ENCODE measurements around the gene SLC22A23.

Gene SLC22A23

GRCh38 chr6:3406362-3406821, 50.5 kb downstream of the SLC22A23 start:
- Histone ChIP-seq H3K36me3 (ENCODE audit: control insufficient read depth, low read depth, low read length) (no peaks in the 10 kb centered on the region), H3K4me1 (ENCODE audit: control insufficient read depth, low read depth, low read length) (peaks cover 42% of the 10 kb centered on the region), H3K9me3 (ENCODE audit: control insufficient read depth, low read depth, low read length) (no peaks in the 10 kb centered on the region), H3K9ac (ENCODE audit: low read length) (no peak overlapping the region), H3K27ac (ENCODE audit: low read length) (no peak overlapping the region), H3K4me3 (ENCODE audit: low read length) (no peak overlapping the region), H3K27me3 (ENCODE audit: control insufficient read depth, insufficient read depth, low read length) (no peaks in the 10 kb centered on the region)

GRCh38 chr6:3405679-3406078, 51.2 kb downstream of the SLC22A23 start:
- Histone ChIP-seq H3K36me3 (ENCODE audit: control insufficient read depth, low read depth, low read length) (no peaks in the 10 kb centered on the region), H3K9me3 (ENCODE audit: control insufficient read depth, low read depth, low read length) (no peaks in the 10 kb centered on the region), H3K4me3 (ENCODE audit: low read length) (no peak overlapping the region), H3K9ac (ENCODE audit: low read length) (no peak overlapping the region), H3K4me1 (ENCODE audit: control insufficient read depth, low read depth, low read length) (peaks cover 36% of the 10 kb centered on the region), H3K27ac (ENCODE audit: low read length) (no peak overlapping the region), H3K27me3 (ENCODE audit: control insufficient read depth, insufficient read depth, low read length) (no peaks in the 10 kb centered on the region)

DNA sequence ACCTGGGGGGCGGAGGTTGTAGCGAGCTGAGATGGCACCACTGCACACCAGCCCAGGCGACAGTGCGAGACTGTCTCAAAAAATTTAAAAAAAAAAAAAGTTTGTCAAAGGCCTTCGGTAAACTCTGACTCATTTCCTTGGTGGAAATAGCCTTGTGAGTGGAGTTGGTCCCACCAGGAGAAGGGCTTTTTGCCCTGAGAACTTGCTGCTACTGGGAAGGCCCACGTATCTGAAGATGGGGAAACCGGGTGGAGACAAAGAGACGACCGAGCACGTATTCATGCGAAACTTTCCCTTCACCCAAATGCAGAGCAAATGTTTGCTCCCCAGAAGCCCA, 51.7 kb downstream of the SLC22A23 start:
- no peaks in the 10 kb centered on the region for H3K27me3 ChIP-seq (ENCODE audit: control insufficient read depth, insufficient read depth, low read length)
- no peaks in the 10 kb centered on the region for H3K36me3 ChIP-seq (ENCODE audit: control insufficient read depth, low read depth, low read length)
- no peak overlapping the region for H3K4me3 ChIP-seq (ENCODE audit: low read length)
- peaks cover 30% of the 10 kb centered on the region for H3K4me1 ChIP-seq (ENCODE audit: control insufficient read depth, low read depth, low read length)
- H3K9me3 ChIP-seq (ENCODE audit: control insufficient read depth, low read depth, low read length): no peaks in the 10 kb centered on the region
- H3K27ac ChIP-seq (ENCODE audit: low read length): no peak overlapping the region
- H3K9ac ChIP-seq (ENCODE audit: low read length): no peak overlapping the region

- Histone ChIP-seq H3K9me3 (ENCODE audit: control insufficient read depth, low read depth, low read length) (no peaks in the 10 kb centered on the region), H3K27me3 (ENCODE audit: control insufficient read depth, insufficient read depth, low read length) (no peaks in the 10 kb centered on the region), H3K4me1 (ENCODE audit: control insufficient read depth, low read depth, low read length) (peaks cover 15% of the 10 kb centered on the region), H3K27ac (ENCODE audit: low read length) (no peak overlapping the region), H3K9ac (ENCODE audit: low read length) (no peak overlapping the region), H3K36me3 (ENCODE audit: control insufficient read depth, low read depth, low read length) (no peaks in the 10 kb centered on the region), H3K4me3 (ENCODE audit: low read length) (no peak overlapping the region)
Observed at GRCh38 chr6:3403238-3404173, 53.3 kb downstream of the SLC22A23 start.

- Histone ChIP-seq H3K27ac (ENCODE audit: low read length) (no peak overlapping the region), H3K4me1 (ENCODE audit: control insufficient read depth, low read depth, low read length) (peaks cover 14% of the 10 kb centered on the region), H3K9me3 (ENCODE audit: control insufficient read depth, low read depth, low read length) (no peaks in the 10 kb centered on the region), H3K4me3 (ENCODE audit: low read length) (no peak overlapping the region), H3K27me3 (ENCODE audit: control insufficient read depth, insufficient read depth, low read length) (no peaks in the 10 kb centered on the region), H3K9ac (ENCODE audit: low read length) (no peak overlapping the region), H3K36me3 (ENCODE audit: control insufficient read depth, low read depth, low read length) (no peaks in the 10 kb centered on the region)
Observed at GRCh38 chr6:3402310-3403237, 54.3 kb downstream of the SLC22A23 start.

DNA sequence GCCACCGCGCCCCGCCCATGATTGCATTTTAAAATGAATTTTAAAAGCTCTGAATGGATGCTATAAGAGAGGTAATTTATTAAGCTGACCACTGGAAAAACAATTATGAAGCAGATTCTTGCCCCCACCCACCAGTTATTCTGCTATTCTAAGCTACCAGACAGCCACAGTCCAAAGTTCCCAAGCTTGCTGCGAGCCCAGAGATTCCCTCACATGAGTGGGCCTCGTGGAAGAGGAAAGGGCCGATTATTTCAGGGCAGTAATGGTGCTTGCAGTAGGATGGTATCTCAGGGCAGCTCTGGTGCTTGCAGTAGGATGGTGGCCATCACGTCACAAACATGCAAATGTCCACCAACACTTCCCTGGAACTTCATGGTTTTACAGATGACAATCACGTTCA, 56.7 kb downstream of the SLC22A23 start:
- no peak overlapping the region for H3K27ac ChIP-seq (ENCODE audit: low read length)

GRCh38 chr6:3398755-3399696, 57.8 kb downstream of the SLC22A23 start:
- Histone ChIP-seq H3K27me3 (ENCODE audit: control insufficient read depth, insufficient read depth, low read length) (no peaks in the 10 kb centered on the region), H3K9ac (ENCODE audit: low read length) (no peak overlapping the region), H3K27ac (ENCODE audit: low read length) (no peak overlapping the region), H3K9me3 (ENCODE audit: control insufficient read depth, low read depth, low read length) (no peaks in the 10 kb centered on the region), H3K4me3 (ENCODE audit: low read length) (no peak overlapping the region), H3K36me3 (ENCODE audit: control insufficient read depth, low read depth, low read length) (no peaks in the 10 kb centered on the region), H3K4me1 (ENCODE audit: control insufficient read depth, low read depth, low read length) (peaks cover 21% of the 10 kb centered on the region)

More for the DNA sequence above, 56.7 kb downstream of the SLC22A23 start:
- H3K36me3 ChIP-seq (ENCODE audit: control insufficient read depth, low read depth, low read length): no peaks in the 10 kb centered on the region
- H3K4me1 ChIP-seq (ENCODE audit: control insufficient read depth, low read depth, low read length): peaks cover 14% of the 10 kb centered on the region
- no peak overlapping the region for H3K9ac ChIP-seq (ENCODE audit: low read length)
- H3K27me3 ChIP-seq (ENCODE audit: control insufficient read depth, insufficient read depth, low read length): no peaks in the 10 kb centered on the region
- H3K9me3 ChIP-seq (ENCODE audit: control insufficient read depth, low read depth, low read length): no peaks in the 10 kb centered on the region
- H3K4me3 ChIP-seq (ENCODE audit: low read length): no peak overlapping the region

DNA sequence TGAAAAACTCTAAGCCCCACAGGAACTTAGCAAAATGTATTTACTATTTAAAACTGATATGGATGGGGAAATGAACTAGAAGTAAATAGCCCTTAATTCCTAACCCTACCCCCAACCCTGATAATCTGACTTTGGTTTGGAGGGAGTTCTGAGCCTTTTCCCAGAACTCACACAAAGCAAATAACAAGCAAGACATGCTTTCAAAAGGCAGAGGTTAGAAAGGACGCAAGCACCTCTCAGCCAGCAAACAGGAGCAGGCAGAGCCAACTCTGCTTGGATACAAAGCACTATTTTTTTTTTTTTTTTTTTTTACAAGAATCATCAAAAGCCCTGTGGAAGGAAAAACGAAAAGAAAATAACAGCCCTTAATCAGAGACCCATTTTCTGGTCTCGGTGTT, 58.7 kb downstream of the SLC22A23 start:
- Histone ChIP-seq H3K27ac (ENCODE audit: low read length) (no peak overlapping the region), H3K4me1 (ENCODE audit: control insufficient read depth, low read depth, low read length) (peaks cover 17% of the 10 kb centered on the region), H3K36me3 (ENCODE audit: control insufficient read depth, low read depth, low read length) (no peaks in the 10 kb centered on the region), H3K9me3 (ENCODE audit: control insufficient read depth, low read depth, low read length) (no peaks in the 10 kb centered on the region), H3K27me3 (ENCODE audit: control insufficient read depth, insufficient read depth, low read length) (no peaks in the 10 kb centered on the region), H3K4me3 (ENCODE audit: low read length) (no peak overlapping the region), H3K9ac (ENCODE audit: low read length) (no peak overlapping the region)

GRCh38 chr6:3397229-3398164, 59.4 kb downstream of the SLC22A23 start:
- Histone ChIP-seq H3K4me1 (ENCODE audit: control insufficient read depth, low read depth, low read length) (peaks cover 12% of the 10 kb centered on the region), H3K4me3 (ENCODE audit: low read length) (no peak overlapping the region), H3K27ac (ENCODE audit: low read length) (no peak overlapping the region), H3K27me3 (ENCODE audit: control insufficient read depth, insufficient read depth, low read length) (no peaks in the 10 kb centered on the region), H3K9ac (ENCODE audit: low read length) (no peak overlapping the region), H3K36me3 (ENCODE audit: control insufficient read depth, low read depth, low read length) (no peaks in the 10 kb centered on the region), H3K9me3 (ENCODE audit: control insufficient read depth, low read depth, low read length) (no peaks in the 10 kb centered on the region)

DNA sequence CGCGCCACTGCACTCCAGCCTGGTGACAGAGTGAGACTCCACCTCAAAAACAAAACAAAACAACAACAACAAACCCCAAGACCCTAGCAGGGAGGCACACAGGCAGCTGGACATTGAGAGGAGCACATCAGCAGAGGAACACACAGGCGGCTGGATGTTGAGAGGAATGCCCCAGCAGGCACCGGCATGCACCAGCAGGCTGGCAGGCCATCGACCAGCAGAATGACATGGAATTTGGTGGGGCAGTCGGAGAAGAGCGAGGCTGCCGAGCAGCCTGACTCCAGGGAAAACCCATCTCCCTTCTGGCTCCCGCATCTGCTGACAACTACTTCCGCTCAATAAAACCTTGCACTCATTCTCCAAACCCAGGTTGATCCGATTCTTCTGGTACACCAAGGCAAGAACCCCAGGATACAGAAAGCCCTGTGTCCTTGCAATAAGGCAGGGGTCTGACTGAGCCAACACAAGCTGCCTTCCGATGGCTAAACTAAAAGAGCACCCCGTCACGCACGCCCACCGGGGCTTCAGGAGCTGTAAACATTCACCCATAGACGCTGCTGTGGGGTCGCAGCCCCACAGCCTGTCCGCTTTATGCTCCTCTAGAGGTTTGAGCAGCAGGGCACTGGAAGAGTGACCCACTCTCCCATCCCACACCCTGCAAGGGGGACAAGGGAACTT, 60.2 kb downstream of the SLC22A23 start:
- Histone ChIP-seq H3K9ac (ENCODE audit: low read length) (no peak overlapping the region), H3K4me1 (ENCODE audit: control insufficient read depth, low read depth, low read length) (peaks cover 12% of the 10 kb centered on the region), H3K36me3 (ENCODE audit: control insufficient read depth, low read depth, low read length) (no peaks in the 10 kb centered on the region), H3K4me3 (ENCODE audit: low read length) (no peak overlapping the region), H3K27me3 (ENCODE audit: control insufficient read depth, insufficient read depth, low read length) (no peaks in the 10 kb centered on the region), H3K27ac (ENCODE audit: low read length) (no peak overlapping the region), H3K9me3 (ENCODE audit: control insufficient read depth, low read depth, low read length) (no peaks in the 10 kb centered on the region)

Data from iPS-18a (cell line).